Endothelial cell (in vitro differentiated cells): ENCODE results near the gene NELL1. TPM values are rescaled to one million over a fixed set of nuclear protein-coding genes. Genes with fewer than 3 reads are reported as not detected.

ENCODE experiments used
- DNase-seq: peaks from one replicate; pipeline ENCODE4 v3.0.0; 2021; ENCODE audit warnings: low spot score
- H3K27ac Mint-ChIP-seq: one replicate; pipeline ENCODE4 v1.8.0; 2021; ENCODE audit warnings: mixed read lengths, inconsistent platforms; ENCODE audit not compliant: unreplicated experiment
- H3K27me3 Mint-ChIP-seq: one replicate; pipeline ENCODE4 v1.8.0; 2021; ENCODE audit warnings: mild to moderate bottlenecking, moderate library complexity, mixed read lengths, inconsistent platforms; ENCODE audit not compliant: unreplicated experiment
- H3K36me3 Mint-ChIP-seq: one replicate; pipeline ENCODE4 v1.8.0; 2021; ENCODE audit warnings: mild to moderate bottlenecking, low read depth, mixed read lengths, inconsistent platforms; ENCODE audit not compliant: unreplicated experiment
- H3K4me1 Mint-ChIP-seq: one replicate; pipeline ENCODE4 v1.8.0; 2021; ENCODE audit warnings: mild to moderate bottlenecking, mixed read lengths, inconsistent platforms; ENCODE audit not compliant: unreplicated experiment
- H3K4me3 Mint-ChIP-seq: one replicate; pipeline ENCODE4 v1.8.0; 2021; ENCODE audit warnings: mild to moderate bottlenecking, mixed read lengths, inconsistent platforms; ENCODE audit not compliant: unreplicated experiment
- H3K9me3 Mint-ChIP-seq: one replicate; pipeline ENCODE4 v1.8.0; 2021; ENCODE audit warnings: mixed read lengths, inconsistent platforms; ENCODE audit not compliant: unreplicated experiment
- CTCF ChIP-seq: fragments of 200-600 bp; sonication (generic); IDR thresholded peaks from one replicate; pipeline ENCODE4 v1.5.0; 2021; ENCODE audit warnings: antibody characterized with exemption; ENCODE audit not compliant: unreplicated experiment
- total RNA-seq: library from RNA; stranded (reverse); fragmentation: NEBNext Ultra II Directional; extraction: Animal tissue kit (Norgen Biotek cat#: 25700); gene quantifications from one replicate; pipeline ENCODE4 v1.2.1, GENCODE V29; 2021; ENCODE audit not compliant: unreplicated experiment

The NELL1 gene
- total RNA-seq, 1 donor from 2014 or later: 0.26 TPM

GRCh38 chr11:20876738-20877137 is 207.4 kb downstream of the NELL1 start:
- no peaks in the 10 kb centered on the region for H3K36me3 Mint-ChIP-seq
- no peak overlapping the region for H3K27ac Mint-ChIP-seq
- H3K27me3 Mint-ChIP-seq: no peaks in the 10 kb centered on the region
- H3K4me1 Mint-ChIP-seq: no peaks in the 10 kb centered on the region
- H3K9me3 Mint-ChIP-seq: no peaks in the 10 kb centered on the region
- TF ChIP-seq CTCF: no peak
- no peak overlapping the region for H3K4me3 Mint-ChIP-seq
- DNase-seq: no peak

GRCh38 chr11:20880094-20880493 is 210.7 kb downstream of the NELL1 start:
- H3K27me3 Mint-ChIP-seq: peaks cover 2% of the 10 kb centered on the region
- no peak for DNase-seq
- TF ChIP-seq CTCF: no peak

GRCh38 chr11:20881328-20882079 is 212.1 kb downstream of the NELL1 start:
- H3K4me3 Mint-ChIP-seq: no peak overlapping the region
- DNase-seq: no peak
- no peaks in the 10 kb centered on the region for H3K4me1 Mint-ChIP-seq
- no peak for TF ChIP-seq CTCF
- no peaks in the 10 kb centered on the region for H3K9me3 Mint-ChIP-seq
- peaks cover 2% of the 10 kb centered on the region for H3K27me3 Mint-ChIP-seq
- no peak overlapping the region for H3K27ac Mint-ChIP-seq
- no peaks in the 10 kb centered on the region for H3K36me3 Mint-ChIP-seq

More at GRCh38 chr11:20880094-20880493, 210.7 kb downstream of the NELL1 start:
- H3K9me3 Mint-ChIP-seq: no peaks in the 10 kb centered on the region
- no peak overlapping the region for H3K4me3 Mint-ChIP-seq
- no peak overlapping the region for H3K27ac Mint-ChIP-seq
- H3K4me1 Mint-ChIP-seq: no peaks in the 10 kb centered on the region
- no peaks in the 10 kb centered on the region for H3K36me3 Mint-ChIP-seq

- H3K9me3 Mint-ChIP-seq: no peaks in the 10 kb centered on the region
- no peak overlapping the region for H3K4me3 Mint-ChIP-seq
- peaks cover 2% of the 10 kb centered on the region for H3K27me3 Mint-ChIP-seq
- H3K4me1 Mint-ChIP-seq: no peaks in the 10 kb centered on the region
- H3K27ac Mint-ChIP-seq: no peak overlapping the region
- no peak for DNase-seq
- TF ChIP-seq CTCF: no peak
- no peaks in the 10 kb centered on the region for H3K36me3 Mint-ChIP-seq
These were observed 217.8 kb downstream of the NELL1 start for GRCh38 chr11:20887137-20887536.

GRCh38 chr11:20894296-20894695 is 224.9 kb downstream of the NELL1 start:
- H3K27me3 Mint-ChIP-seq: no peaks in the 10 kb centered on the region

More at GRCh38 chr11:20894296-20894695, 224.9 kb downstream of the NELL1 start:
- no peak overlapping the region for H3K4me3 Mint-ChIP-seq
- H3K27ac Mint-ChIP-seq: no peak overlapping the region
- TF ChIP-seq CTCF: no peak
- H3K4me1 Mint-ChIP-seq: no peaks in the 10 kb centered on the region
- H3K9me3 Mint-ChIP-seq: no peaks in the 10 kb centered on the region
- no peaks in the 10 kb centered on the region for H3K36me3 Mint-ChIP-seq
- DNase-seq: no peak
